HepG2 (cell line): ENCODE results near the gene MAML1. TPM values are rescaled to one million over a fixed set of nuclear protein-coding genes. Genes with fewer than 3 reads are reported as not detected.

Experiments
- ATF7 ChIP-seq, 2 experiments: fragments of 450-650 bp in 1 of 2; sonication (generic) in 1 of 2; formaldehyde crosslinking in 1 of 2; IDR thresholded peaks; 2 replicates each; pipeline versions ENCODE4 v1.4.0 to v1.6.1; 2016 to 2020; ENCODE audit warnings: antibody characterized with exemption in 1 of 2, mild to moderate bottlenecking in 1 of 2, missing genetic modification reagents in 1 of 2
- FOXC1 ChIP-seq: sonication (generic); formaldehyde crosslinking; IDR thresholded peaks from 2 replicates; pipeline ENCODE4 v1.8.0; 2022; ENCODE audit warnings: mild to moderate bottlenecking, missing genetic modification reagents, borderline replicate concordance
- FOXP1 ChIP-seq, 2 experiments: fragments of 450-650 bp in 1 of 2; IDR thresholded peaks; 2 replicates each; pipeline ENCODE4 v1.6.1; 2017 to 2018; ENCODE audit warnings: antibody characterized with exemption in 1 of 2
- HDAC2 ChIP-seq: sonication (generic); formaldehyde crosslinking; IDR thresholded peaks from 2 replicates; pipeline ENCODE4 v1.4.0; 2020; ENCODE audit warnings: missing genetic modification reagents
- HDAC6 ChIP-seq: fragments of 200-600 bp; sonication (generic); IDR thresholded peaks from 2 replicates; pipeline ENCODE4 v1.7.0; 2017; ENCODE audit warnings: mild to moderate bottlenecking, antibody characterized with exemption, low read length, low read depth
- LCORL ChIP-seq, 2 experiments: fragments of 450-650 bp in 1 of 2; sonication (generic) in 1 of 2; formaldehyde crosslinking in 1 of 2; IDR thresholded peaks; 2 replicates each; pipeline versions ENCODE4 v1.5.0 to v1.6.1; 2017 to 2020; ENCODE audit warnings: antibody characterized with exemption in 1 of 2, missing genetic modification reagents in 1 of 2
- NCOR1 ChIP-seq: fragments of 200-600 bp; sonication (generic); IDR thresholded peaks from 2 replicates; pipeline ENCODE4 v1.7.0; 2017; ENCODE audit warnings: antibody characterized with exemption, low read length, borderline replicate concordance
- NRL ChIP-seq: sonication (generic); formaldehyde crosslinking; IDR thresholded peaks from 2 replicates; pipeline ENCODE4 v1.5.0; 2020; ENCODE audit warnings: missing genetic modification reagents, mild to moderate bottlenecking, moderate library complexity, borderline replicate concordance
- ONECUT2 ChIP-seq: sonication (generic); formaldehyde crosslinking; IDR thresholded peaks from 2 replicates; pipeline ENCODE4 v1.4.0; 2020; ENCODE audit warnings: missing genetic modification reagents
- SP1 ChIP-seq, 2 experiments: fragments of 450-650 bp in 1 of 2; sonication (generic) in 1 of 2; formaldehyde crosslinking in 1 of 2; IDR thresholded peaks; 2 replicates each; pipeline versions ENCODE4 v1.4.0 to v1.6.1; 2016 to 2020; ENCODE audit warnings: missing genetic modification reagents in 1 of 2
- TSC22D2 ChIP-seq: sonication (generic); formaldehyde crosslinking; IDR thresholded peaks from 2 replicates; pipeline ENCODE4 v1.5.1; 2020; ENCODE audit warnings: missing genetic modification reagents, mild to moderate bottlenecking, borderline replicate concordance
- ZBTB38 ChIP-seq: sonication (generic); formaldehyde crosslinking; IDR thresholded peaks from 2 replicates; pipeline ENCODE4 v1.5.1; 2020; ENCODE audit warnings: mild to moderate bottlenecking, missing genetic modification reagents
- ZBTB42 ChIP-seq: sonication (generic); formaldehyde crosslinking; IDR thresholded peaks from 2 replicates; pipeline ENCODE4 v1.5.0; 2020; ENCODE audit warnings: mild to moderate bottlenecking, missing genetic modification reagents
- ZFX ChIP-seq: sonication (generic); formaldehyde crosslinking; IDR thresholded peaks from 2 replicates; pipeline ENCODE4 v1.4.0; 2020; ENCODE audit warnings: mild to moderate bottlenecking, low read depth, missing genetic modification reagents, moderate library complexity
- ZNF205 ChIP-seq: IDR thresholded peaks from 2 replicates; pipeline ENCODE4 v1.6.1; 2018; ENCODE audit warnings: missing biosample characterization, missing genetic modification reagents
- ZNF225 ChIP-seq: sonication (generic); formaldehyde crosslinking; IDR thresholded peaks from 2 replicates; pipeline ENCODE4 v1.4.0; 2020; ENCODE audit warnings: mild to moderate bottlenecking, missing genetic modification reagents
- ZNF709 ChIP-seq: sonication (generic); formaldehyde crosslinking; IDR thresholded peaks from 2 replicates; pipeline ENCODE4 v1.5.0; 2020; ENCODE audit warnings: mild to moderate bottlenecking, missing genetic modification reagents
- ZNF720 ChIP-seq: sonication (generic); formaldehyde crosslinking; IDR thresholded peaks from 2 replicates; pipeline ENCODE4 v1.4.0; 2020; ENCODE audit warnings: missing genetic modification reagents
- ZSCAN20 ChIP-seq: sonication (generic); formaldehyde crosslinking; IDR thresholded peaks from 2 replicates; pipeline ENCODE4 v1.4.0; 2020; ENCODE audit warnings: missing genetic modification reagents, mild to moderate bottlenecking, borderline replicate concordance
- polyA plus RNA-seq, 8 experiments: library from polyadenylated mRNA; depleted of rRNA in 3 of 8; stranded (reverse) in 7 of 8; unstranded in 1 of 8; fragments of >200 nt; fragmentation: Illumina TruSeq in 4 of 8; extraction: Trizol in 4 of 8; gene quantifications; 2 replicates each; pipeline versions ENCODE4 v1.2.1 to v1.2.3, GENCODE V29; 2011 to 2016; ENCODE audit warnings: low read depth in 4 of 8, missing spikeins in 1 of 8, mixed read lengths in 1 of 8; ENCODE audit not compliant: insufficient read depth in 1 of 8
- total RNA-seq, 5 experiments: library from RNA; depleted of rRNA; stranded (reverse); fragments of >200 nt; fragmentation: Illumina TruSeq; extraction: Trizol; gene quantifications; 2 replicates each; pipeline ENCODE4 v1.2.3, GENCODE V29; 2016; ENCODE audit warnings: low read depth in 1 of 5
- TF ChIP-seq, protein P1 (sequence below): sonication (generic); formaldehyde crosslinking; IDR thresholded peaks from 2 replicates; pipeline ENCODE4 v1.4.0; 2020; ENCODE audit warnings: missing genetic modification reagents
- TF ChIP-seq, protein P2 (sequence below): sonication (generic); formaldehyde crosslinking; IDR thresholded peaks from 2 replicates; pipeline ENCODE4 v1.4.0; 2020; ENCODE audit warnings: missing genetic modification reagents, low read depth, mild to moderate bottlenecking, borderline replicate concordance
- TF ChIP-seq, protein P3 (sequence below): conservative IDR thresholded peaks from 2 replicates; pipeline ENCODE4 v1.6.1; 2018; ENCODE audit warnings: missing genetic modification reagents
- TF ChIP-seq, protein P4 (sequence below): IDR thresholded peaks from 2 replicates; pipeline ENCODE4 v1.6.1; 2012; ENCODE audit warnings: inconsistent platforms

The MAML1 gene
- total and polyA plus RNA-seq, 2 of the 13 experiments (the other 11 are each of a cell fraction or from before 2014, with no cell fraction given) = 10.0 to 10.8 TPM

DNA sequence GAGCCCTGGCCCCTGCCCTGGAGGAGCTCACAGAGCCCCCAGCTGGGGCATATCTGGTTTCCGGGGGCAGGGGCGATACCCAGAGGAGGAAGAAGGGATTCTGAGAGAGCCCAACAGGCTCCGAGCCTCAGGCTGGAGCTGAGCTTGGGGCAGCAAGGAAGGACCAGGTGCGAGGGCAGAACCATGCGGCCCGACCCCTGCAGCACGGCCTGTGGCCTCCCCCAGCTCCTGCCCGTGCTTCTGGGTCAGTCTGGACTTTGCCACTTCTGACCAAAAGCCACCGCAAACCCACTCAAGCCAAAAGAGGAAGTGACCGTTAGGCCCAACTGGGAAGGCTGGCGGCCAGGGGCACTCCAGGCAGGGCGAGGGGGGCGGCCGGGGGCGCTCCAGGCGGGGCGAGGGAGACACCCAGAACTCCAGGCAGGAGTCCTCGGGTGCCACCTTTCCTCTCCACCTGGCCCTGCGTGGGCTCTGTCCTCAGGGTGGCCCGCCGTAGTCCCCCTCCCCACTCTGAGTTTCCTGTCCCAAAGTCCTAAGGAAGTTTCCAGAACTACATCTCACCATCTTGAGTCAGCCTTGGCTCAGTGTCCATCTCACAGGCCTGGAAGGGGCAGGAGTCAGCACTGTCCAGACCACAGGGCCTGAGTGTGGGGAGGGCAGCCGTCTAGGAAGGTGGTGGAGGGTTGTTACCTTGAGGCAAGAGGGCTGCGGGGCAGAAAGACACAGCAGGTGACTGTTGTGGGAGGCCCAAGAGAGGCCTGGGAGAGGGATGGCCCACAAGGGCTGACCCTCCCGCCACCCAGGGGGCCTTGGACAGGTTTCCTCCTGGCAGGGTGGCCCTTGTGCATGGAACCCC, 60.2 kb downstream of the MAML1 start (continued):
- TF ChIP-seq, protein P1, sequence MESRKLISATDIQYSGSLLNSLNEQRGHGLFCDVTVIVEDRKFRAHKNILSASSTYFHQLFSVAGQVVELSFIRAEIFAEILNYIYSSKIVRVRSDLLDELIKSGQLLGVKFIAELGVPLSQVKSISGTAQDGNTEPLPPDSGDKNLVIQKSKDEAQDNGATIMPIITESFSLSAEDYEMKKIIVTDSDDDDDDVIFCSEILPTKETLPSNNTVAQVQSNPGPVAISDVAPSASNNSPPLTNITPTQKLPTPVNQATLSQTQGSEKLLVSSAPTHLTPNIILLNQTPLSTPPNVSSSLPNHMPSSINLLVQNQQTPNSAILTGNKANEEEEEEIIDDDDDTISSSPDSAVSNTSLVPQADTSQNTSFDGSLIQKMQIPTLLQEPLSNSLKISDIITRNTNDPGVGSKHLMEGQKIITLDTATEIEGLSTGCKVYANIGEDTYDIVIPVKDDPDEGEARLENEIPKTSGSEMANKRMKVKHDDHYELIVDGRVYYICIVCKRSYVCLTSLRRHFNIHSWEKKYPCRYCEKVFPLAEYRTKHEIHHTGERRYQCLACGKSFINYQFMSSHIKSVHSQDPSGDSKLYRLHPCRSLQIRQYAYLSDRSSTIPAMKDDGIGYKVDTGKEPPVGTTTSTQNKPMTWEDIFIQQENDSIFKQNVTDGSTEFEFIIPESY (CRISPR knock-in tag) = peak; percentile 88
- TF ChIP-seq NCOR1 (no peak), ONECUT2 (CRISPR knock-in tag) (no peak), ZNF720 (CRISPR knock-in tag) (no peak), TSC22D2 (CRISPR knock-in tag) (no peak), ZNF709 (CRISPR knock-in tag) (0 out of 2 replicates have a peak, but pooled peaks have one; percentile 45), ZFX (CRISPR knock-in tag) (peak; percentile 52; the same call in 1 of the 2 replicates), ZBTB42 (CRISPR knock-in tag) (no peak), ZNF205 (CRISPR knock-in tag) (no peak), ATF7 (IDR thresholded peaks at IDR 0.05) (no peak), ATF7 (CRISPR knock-in tag; IDR thresholded peaks at IDR 0.05) (no peak), HDAC6 (no peak), ZBTB38 (no peak), LCORL (IDR thresholded peaks at IDR 0.05) (no peak), LCORL (CRISPR knock-in tag; IDR thresholded peaks at IDR 0.05) (peak; percentile 41; the same call in 1 of the 2 replicates), HDAC2 (CRISPR knock-in tag) (no peak), ZNF225 (CRISPR knock-in tag) (no peak), FOXC1 (no peak), ZSCAN20 (CRISPR knock-in tag) (no peak), NRL (CRISPR knock-in tag) (no peak), SP1 (IDR thresholded peaks at IDR 0.05) (no peak), SP1 (CRISPR knock-in tag; IDR thresholded peaks at IDR 0.05) (no peak), FOXP1 (IDR thresholded peaks at IDR 0.05) (no peak), FOXP1 (CRISPR knock-in tag; IDR thresholded peaks at IDR 0.05) (no peak)
- TF ChIP-seq, protein P2, sequence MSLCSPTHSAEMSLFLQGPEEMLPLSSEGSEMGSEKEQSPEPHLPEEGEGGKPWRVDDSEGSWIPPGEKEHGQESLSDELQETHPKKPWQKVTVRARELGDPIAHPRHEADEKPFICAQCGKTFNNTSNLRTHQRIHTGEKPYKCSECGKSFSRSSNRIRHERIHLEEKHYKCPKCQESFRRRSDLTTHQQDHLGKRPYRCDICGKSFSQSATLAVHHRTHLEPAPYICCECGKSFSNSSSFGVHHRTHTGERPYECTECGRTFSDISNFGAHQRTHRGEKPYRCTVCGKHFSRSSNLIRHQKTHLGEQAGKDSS (CRISPR knock-in tag) = no peak
- TF ChIP-seq, protein P3, sequence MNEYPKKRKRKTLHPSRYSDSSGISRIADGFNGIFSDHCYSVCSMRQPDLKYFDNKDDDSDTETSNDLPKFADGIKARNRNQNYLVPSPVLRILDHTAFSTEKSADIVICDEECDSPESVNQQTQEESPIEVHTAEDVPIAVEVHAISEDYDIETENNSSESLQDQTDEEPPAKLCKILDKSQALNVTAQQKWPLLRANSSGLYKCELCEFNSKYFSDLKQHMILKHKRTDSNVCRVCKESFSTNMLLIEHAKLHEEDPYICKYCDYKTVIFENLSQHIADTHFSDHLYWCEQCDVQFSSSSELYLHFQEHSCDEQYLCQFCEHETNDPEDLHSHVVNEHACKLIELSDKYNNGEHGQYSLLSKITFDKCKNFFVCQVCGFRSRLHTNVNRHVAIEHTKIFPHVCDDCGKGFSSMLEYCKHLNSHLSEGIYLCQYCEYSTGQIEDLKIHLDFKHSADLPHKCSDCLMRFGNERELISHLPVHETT (CRISPR knock-in tag) = no peak
- TF ChIP-seq, protein P4, sequence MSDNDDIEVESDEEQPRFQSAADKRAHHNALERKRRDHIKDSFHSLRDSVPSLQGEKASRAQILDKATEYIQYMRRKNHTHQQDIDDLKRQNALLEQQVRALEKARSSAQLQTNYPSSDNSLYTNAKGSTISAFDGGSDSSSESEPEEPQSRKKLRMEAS = peak; percentile 77
